Panc1 (cell line): Measurements from ENCODE around the gene PNLIPRP2. TPM values are rescaled to one million over a fixed set of nuclear protein-coding genes. Genes with fewer than 3 reads are reported as not detected.

ENCODE experiments used
- ATAC-seq: fragments of 200-7000 bp; cut with Tn5 transposase; 2 replicates; pipeline ENCODE4 v1.9.1; 2020; ENCODE audit warnings: mild to moderate bottlenecking, moderate library complexity
- BruUV-seq: library from RNA; stranded (reverse); fragments of 400-500 nt; replicated peaks from 2 replicates; lab custom pipeline; 2021; lab: Mats Ljungman, UMichigan
- CTCF ChIA-PET: fragments of 300-600 bp; sonication (Branson Sonifier 250); formaldehyde crosslinking; loops from one replicate; lab custom pipeline; 2022; ENCODE audit warnings: antibody characterized with exemption; lab: Charles Lee
- POLR2A ChIA-PET: fragments of 300-600 bp; sonication (Branson Sonifier 250); formaldehyde crosslinking; loops from one replicate; lab custom pipeline; 2022; ENCODE audit warnings: antibody characterized with exemption; lab: Charles Lee
- DNase-seq: peaks from one replicate; pipeline ENCODE4 v3.0.0-alpha.2; 2010; ENCODE audit warnings: low read depth, low spot score
- H3K27ac ChIP-seq: 2 replicates; pipeline ENCODE4 v1.5.1; 2011; ENCODE audit warnings: mild to moderate bottlenecking, low read length, inconsistent platforms
- H3K27me3 ChIP-seq: fragments of 200-500 bp; sonication (Bioruptor generic); 2 replicates; pipeline ENCODE4 v1.6.0; 2014; ENCODE audit warnings: low read length, inconsistent platforms; ENCODE audit not compliant: control insufficient read depth, insufficient read depth
- H3K36me3 ChIP-seq: fragments of 200-500 bp; sonication (Bioruptor generic); 2 replicates; pipeline ENCODE4 v1.5.1; 2014; ENCODE audit warnings: inconsistent platforms, mild to moderate bottlenecking, low read length, moderate library complexity; ENCODE audit not compliant: control insufficient read depth, insufficient read depth
- H3K4me1 ChIP-seq: 2 replicates; pipeline ENCODE4 v1.5.1; 2011; ENCODE audit warnings: inconsistent platforms, mild to moderate bottlenecking, low read length, moderate library complexity; ENCODE audit not compliant: control insufficient read depth, insufficient read depth
- H3K4me3 ChIP-seq, 2 experiments: 2 replicates each; pipeline ENCODE4 v1.5.1; 2011 to 2012; ENCODE audit warnings: low read depth in 2 of 2, low read length in 2 of 2, mild to moderate bottlenecking in 2 of 2, inconsistent platforms in 1 of 2, moderate library complexity in 1 of 2
- H3K9me3 ChIP-seq: fragments of 200-500 bp; sonication (Bioruptor generic); 2 replicates; pipeline ENCODE4 v1.5.1; 2014; ENCODE audit warnings: low read depth, mild to moderate bottlenecking, inconsistent platforms, low read length, moderate library complexity; ENCODE audit not compliant: control insufficient read depth, insufficient read depth
- POLR2AphosphoS5 ChIP-seq: IDR thresholded peaks from 2 replicates; pipeline ENCODE4 v1.6.1; 2012; ENCODE audit warnings: mild to moderate bottlenecking, low read depth, low read length, moderate library complexity
- SIN3A ChIP-seq: IDR thresholded peaks from 2 replicates; pipeline ENCODE4 v1.6.1; 2012; ENCODE audit warnings: low read depth, mild to moderate bottlenecking, low read length, moderate library complexity, borderline replicate concordance; ENCODE audit not compliant: insufficient read depth
- TCF7L2 ChIP-seq: IDR thresholded peaks from 2 replicates; pipeline ENCODE4 v1.6.1; 2011; ENCODE audit warnings: mild to moderate bottlenecking, low read depth, low read length, inconsistent platforms
- in situ Hi-C: cut with HindIII; loops from 2 replicates; pipeline ENCODE4 v1.10.0; 2016; ENCODE audit warnings: low sequenced_read_pairs, low pct_unique_long_range_greater_than_20kb
- intact Hi-C: fragments of 100-400 bp; cut with micrococcal nuclease; formaldehyde crosslinking; loops from one replicate; pipeline ENCODE4 v1.10.0; 2022; ENCODE audit not compliant: unreplicated experiment
- total RNA-seq: library from RNA; stranded (reverse); gene quantifications from one replicate; pipeline ENCODE4 v1.2.1, GENCODE V29; 2021; ENCODE audit not compliant: unreplicated experiment
- TF ChIP-seq, protein P1 (sequence below): fragments of 450-650 bp; IDR thresholded peaks from 2 replicates; pipeline ENCODE4 v1.5.1; 2017; ENCODE audit warnings: mild to moderate bottlenecking
- TF ChIP-seq, protein P2 (sequence below), 2 experiments: IDR thresholded peaks; 2 replicates each; pipeline ENCODE4 v1.6.1; 2011 to 2012; ENCODE audit warnings: low read depth in 2 of 2, control low read depth in 1 of 2, low read length in 1 of 2, mild to moderate bottlenecking in 1 of 2, moderate library complexity in 1 of 2; ENCODE audit not compliant: insufficient read depth in 1 of 2

The PNLIPRP2 gene
- total RNA-seq, 1 experiment from 2014 or later: 0.72 TPM

DNA sequence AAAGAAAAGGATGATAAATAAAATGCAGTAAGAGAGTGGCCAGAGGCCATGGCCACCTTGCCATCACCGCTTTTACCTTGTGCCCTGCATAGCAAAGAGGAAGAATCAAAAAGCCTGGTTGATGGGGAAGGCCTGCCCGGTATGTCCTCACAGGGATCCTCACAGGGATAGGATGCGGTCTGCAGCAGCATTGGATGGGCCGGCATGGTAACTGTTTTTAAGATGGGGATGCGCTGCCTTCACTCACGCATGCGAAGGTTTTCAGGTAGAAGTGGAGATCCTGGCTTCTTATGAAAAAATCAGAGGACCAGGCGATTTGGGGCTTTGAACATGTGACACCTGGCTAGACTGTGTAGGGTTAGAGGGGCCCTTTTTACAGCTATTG lies 12.5 kb downstream of the PNLIPRP2 start:
- no peak overlapping the region for H3K27ac ChIP-seq
- BruUV-seq: no TSS peak
- H3K36me3 ChIP-seq: no peaks in the 10 kb centered on the region
- intact Hi-C loops: no loop called here
- no peaks in the 10 kb centered on the region for H3K9me3 ChIP-seq
- in situ Hi-C loops: no loop called here
- peaks cover 2% of the 10 kb centered on the region for H3K27me3 ChIP-seq
- H3K4me3 ChIP-seq: no peak overlapping the region
- ChIA-PET POLR2A (no interaction called here), CTCF (no interaction called here)
- TF ChIP-seq POLR2AphosphoS5: no peak
- TF ChIP-seq, protein P1, sequence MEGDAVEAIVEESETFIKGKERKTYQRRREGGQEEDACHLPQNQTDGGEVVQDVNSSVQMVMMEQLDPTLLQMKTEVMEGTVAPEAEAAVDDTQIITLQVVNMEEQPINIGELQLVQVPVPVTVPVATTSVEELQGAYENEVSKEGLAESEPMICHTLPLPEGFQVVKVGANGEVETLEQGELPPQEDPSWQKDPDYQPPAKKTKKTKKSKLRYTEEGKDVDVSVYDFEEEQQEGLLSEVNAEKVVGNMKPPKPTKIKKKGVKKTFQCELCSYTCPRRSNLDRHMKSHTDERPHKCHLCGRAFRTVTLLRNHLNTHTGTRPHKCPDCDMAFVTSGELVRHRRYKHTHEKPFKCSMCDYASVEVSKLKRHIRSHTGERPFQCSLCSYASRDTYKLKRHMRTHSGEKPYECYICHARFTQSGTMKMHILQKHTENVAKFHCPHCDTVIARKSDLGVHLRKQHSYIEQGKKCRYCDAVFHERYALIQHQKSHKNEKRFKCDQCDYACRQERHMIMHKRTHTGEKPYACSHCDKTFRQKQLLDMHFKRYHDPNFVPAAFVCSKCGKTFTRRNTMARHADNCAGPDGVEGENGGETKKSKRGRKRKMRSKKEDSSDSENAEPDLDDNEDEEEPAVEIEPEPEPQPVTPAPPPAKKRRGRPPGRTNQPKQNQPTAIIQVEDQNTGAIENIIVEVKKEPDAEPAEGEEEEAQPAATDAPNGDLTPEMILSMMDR: no peak
- no peak for TF ChIP-seq TCF7L2
- TF ChIP-seq SIN3A: no peak
- TF ChIP-seq, protein P2, sequence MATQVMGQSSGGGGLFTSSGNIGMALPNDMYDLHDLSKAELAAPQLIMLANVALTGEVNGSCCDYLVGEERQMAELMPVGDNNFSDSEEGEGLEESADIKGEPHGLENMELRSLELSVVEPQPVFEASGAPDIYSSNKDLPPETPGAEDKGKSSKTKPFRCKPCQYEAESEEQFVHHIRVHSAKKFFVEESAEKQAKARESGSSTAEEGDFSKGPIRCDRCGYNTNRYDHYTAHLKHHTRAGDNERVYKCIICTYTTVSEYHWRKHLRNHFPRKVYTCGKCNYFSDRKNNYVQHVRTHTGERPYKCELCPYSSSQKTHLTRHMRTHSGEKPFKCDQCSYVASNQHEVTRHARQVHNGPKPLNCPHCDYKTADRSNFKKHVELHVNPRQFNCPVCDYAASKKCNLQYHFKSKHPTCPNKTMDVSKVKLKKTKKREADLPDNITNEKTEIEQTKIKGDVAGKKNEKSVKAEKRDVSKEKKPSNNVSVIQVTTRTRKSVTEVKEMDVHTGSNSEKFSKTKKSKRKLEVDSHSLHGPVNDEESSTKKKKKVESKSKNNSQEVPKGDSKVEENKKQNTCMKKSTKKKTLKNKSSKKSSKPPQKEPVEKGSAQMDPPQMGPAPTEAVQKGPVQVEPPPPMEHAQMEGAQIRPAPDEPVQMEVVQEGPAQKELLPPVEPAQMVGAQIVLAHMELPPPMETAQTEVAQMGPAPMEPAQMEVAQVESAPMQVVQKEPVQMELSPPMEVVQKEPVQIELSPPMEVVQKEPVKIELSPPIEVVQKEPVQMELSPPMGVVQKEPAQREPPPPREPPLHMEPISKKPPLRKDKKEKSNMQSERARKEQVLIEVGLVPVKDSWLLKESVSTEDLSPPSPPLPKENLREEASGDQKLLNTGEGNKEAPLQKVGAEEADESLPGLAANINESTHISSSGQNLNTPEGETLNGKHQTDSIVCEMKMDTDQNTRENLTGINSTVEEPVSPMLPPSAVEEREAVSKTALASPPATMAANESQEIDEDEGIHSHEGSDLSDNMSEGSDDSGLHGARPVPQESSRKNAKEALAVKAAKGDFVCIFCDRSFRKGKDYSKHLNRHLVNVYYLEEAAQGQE (IDR thresholded peaks at IDR 0.05; ENCODE audit: insufficient read depth in 1 of 2, low read depth in 2 of 2, low read length in 1 of 2): no peak
- H3K4me1 ChIP-seq: no peaks in the 10 kb centered on the region
- ATAC-seq (no peak), DNase-seq (no peak)

DNA sequence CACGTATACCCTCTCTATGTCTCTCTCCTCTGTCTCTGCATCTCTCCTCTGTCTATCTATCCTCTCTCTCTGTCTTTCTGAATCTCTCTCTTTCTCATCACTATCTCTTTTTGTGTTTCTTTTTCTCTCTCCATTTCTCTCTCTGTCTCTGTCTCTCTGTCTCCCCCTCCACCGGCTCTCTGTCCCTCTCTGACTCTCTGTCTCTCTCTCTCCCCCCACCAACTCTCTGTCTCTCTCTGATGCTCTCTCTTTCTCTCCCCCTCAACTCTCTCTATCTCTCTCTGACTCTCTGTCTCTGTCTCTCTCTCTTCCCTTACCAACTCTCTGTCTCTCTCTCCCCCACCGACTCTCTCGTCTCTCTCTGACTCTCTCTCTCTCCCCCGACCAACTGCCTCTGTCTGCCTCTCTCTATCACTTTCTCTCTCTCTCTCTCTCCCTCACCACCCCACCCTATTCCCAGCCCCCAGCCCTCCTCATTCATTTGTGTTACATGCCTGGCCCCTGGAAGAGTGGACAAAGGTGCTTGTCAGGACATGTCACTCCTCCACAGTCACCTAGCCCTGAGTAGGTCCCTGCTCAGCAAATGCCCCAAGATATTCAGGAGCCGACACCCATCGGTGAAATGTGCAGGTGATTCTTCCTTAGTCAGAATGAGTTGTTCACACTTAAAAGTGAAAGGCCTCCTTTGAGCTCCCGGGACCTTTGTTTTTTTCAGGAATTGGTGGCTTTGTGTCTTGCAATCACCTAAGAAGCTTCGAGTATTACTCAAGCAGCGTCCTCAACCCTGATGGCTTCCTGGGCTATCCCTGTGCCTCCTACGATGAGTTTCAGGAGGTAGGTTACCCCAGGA lies 13.6 kb downstream of the PNLIPRP2 start:
- H3K36me3 ChIP-seq: no peaks in the 10 kb centered on the region
- H3K27me3 ChIP-seq: peaks cover 2% of the 10 kb centered on the region
- H3K9me3 ChIP-seq: no peaks in the 10 kb centered on the region
- no peak for ATAC-seq
- POLR2A ChIA-PET: no interaction called here
- no peak for DNase-seq
- in situ Hi-C loops (no loop called here), intact Hi-C loops (no loop called here)
- no peak overlapping the region for H3K4me3 ChIP-seq
- CTCF ChIA-PET: no interaction called here
- BruUV-seq: no TSS peak
- no peaks in the 10 kb centered on the region for H3K4me1 ChIP-seq
- no peak overlapping the region for H3K27ac ChIP-seq
- TF ChIP-seq TCF7L2: no peak
- TF ChIP-seq, protein P1: no peak
- TF ChIP-seq POLR2AphosphoS5: no peak
- no peak for TF ChIP-seq SIN3A
- TF ChIP-seq, protein P2 (IDR thresholded peaks at IDR 0.05; ENCODE audit: insufficient read depth in 1 of 2, low read depth in 2 of 2, low read length in 1 of 2): no peak
